Mammary epithelial cell (primary cell): ENCODE results near the gene ACER2.

Source experiments
- CTCF ChIP-seq, 2 donors: IDR thresholded peaks in 1 of 2; conservative IDR thresholded peaks in 1 of 2; 2 replicates each; pipeline ENCODE4 v1.5.1; 2011 to 2012; ENCODE audit warnings: inconsistent platforms in 2 of 2, low read length in 2 of 2, mild to moderate bottlenecking in 2 of 2, control low read depth in 1 of 2, low read depth in 1 of 2; ENCODE audit not compliant: insufficient read depth in 1 of 2; ENCODE audit errors: extremely low read depth in 1 of 2
- EZH2 ChIP-seq: IDR thresholded peaks from 2 replicates; pipeline ENCODE4 v1.6.1; 2012; ENCODE audit warnings: low read length, inconsistent platforms, borderline replicate concordance

DNA sequence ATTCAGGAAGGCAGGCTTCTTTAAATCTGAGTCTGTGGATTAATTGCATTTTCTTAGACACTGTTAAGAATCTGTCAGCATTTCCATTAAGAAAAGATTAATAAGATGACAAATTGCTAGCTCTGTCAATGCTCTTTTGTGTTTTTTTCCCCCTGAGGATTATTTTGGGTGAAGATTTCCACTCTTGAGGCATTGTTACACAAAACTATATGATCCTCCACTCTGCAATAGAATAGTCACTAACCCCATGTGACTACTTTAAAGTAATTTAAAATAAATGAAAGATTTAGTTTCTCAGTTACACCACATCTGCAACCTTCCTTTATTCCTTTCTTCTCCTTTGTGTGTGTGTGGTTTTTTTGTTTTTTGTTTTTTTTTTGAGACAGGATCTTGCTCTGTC, 82.0 kb downstream of the ACER2 start:
- TF ChIP-seq CTCF (conservative IDR thresholded peaks at IDR 0.05 in 1 of 2, IDR thresholded peaks at IDR 0.05 in 1 of 2; ENCODE audit: extremely low read depth in 1 of 2, insufficient read depth in 1 of 2, low read depth in 1 of 2, low read length in 2 of 2) (no peak), EZH2 (no peak)
